AG04449 (cell line): ENCODE data around the gene SRGAP3.

Experiments used
- CTCF ChIA-PET: fragments of 350-600 bp; formaldehyde crosslinking; extraction: SDS; loops from one replicate; lab custom pipeline; 2021; ENCODE audit warnings: antibody characterized with exemption; lab: Yijun Ruan, JAX
- POLR2A ChIA-PET: fragments of 400-600, 350-600 bp; formaldehyde crosslinking; extraction: SDS; loops from one replicate; lab custom pipeline; 2020; ENCODE audit warnings: antibody characterized with exemption, inconsistent platforms; lab: Yijun Ruan, JAX
- DNase-seq: peaks from one replicate; pipeline ENCODE4 v3.0.0-alpha.2; 2010; ENCODE audit warnings: low read depth, low spot score
- H3K4me3 ChIP-seq: 2 replicates; pipeline ENCODE4 v1.5.1; 2011; ENCODE audit warnings: low read depth, mild to moderate bottlenecking, control low read depth, low read length
- TF ChIP-seq, protein P1 (sequence below): IDR thresholded peaks from one replicate; pipeline ENCODE4 v1.5.1; 2011; ENCODE audit warnings: mild to moderate bottlenecking, moderate library complexity, low read length, control low read depth, inconsistent platforms; ENCODE audit not compliant: insufficient read depth; ENCODE audit errors: missing control alignments

Gene SRGAP3

DNA sequence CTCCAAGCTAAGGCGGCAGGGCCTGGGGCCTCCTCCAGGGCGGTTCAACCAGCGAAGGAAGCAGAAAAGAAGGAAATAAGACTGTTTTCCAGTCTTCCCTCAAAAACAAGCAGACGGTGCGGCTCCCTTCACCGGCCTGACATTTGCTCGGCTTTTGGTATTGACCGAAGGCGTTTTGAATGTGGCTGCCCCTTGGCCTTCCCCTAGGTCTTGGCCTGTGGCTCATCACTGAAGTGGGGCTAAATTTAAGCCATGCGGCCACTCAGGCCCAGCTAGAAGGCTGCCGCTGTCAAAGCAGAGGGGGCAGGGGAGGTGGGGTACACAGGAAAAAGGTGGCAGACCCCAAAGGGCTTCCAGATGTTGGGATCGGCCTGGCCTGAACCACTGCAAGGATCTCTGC lies 86.2 kb downstream of the SRGAP3 start:
- no peak for DNase-seq
- no peak overlapping the region for H3K4me3 ChIP-seq
- CTCF ChIA-PET = no interaction called here
- POLR2A ChIA-PET = no interaction called here
- TF ChIP-seq, protein P1, sequence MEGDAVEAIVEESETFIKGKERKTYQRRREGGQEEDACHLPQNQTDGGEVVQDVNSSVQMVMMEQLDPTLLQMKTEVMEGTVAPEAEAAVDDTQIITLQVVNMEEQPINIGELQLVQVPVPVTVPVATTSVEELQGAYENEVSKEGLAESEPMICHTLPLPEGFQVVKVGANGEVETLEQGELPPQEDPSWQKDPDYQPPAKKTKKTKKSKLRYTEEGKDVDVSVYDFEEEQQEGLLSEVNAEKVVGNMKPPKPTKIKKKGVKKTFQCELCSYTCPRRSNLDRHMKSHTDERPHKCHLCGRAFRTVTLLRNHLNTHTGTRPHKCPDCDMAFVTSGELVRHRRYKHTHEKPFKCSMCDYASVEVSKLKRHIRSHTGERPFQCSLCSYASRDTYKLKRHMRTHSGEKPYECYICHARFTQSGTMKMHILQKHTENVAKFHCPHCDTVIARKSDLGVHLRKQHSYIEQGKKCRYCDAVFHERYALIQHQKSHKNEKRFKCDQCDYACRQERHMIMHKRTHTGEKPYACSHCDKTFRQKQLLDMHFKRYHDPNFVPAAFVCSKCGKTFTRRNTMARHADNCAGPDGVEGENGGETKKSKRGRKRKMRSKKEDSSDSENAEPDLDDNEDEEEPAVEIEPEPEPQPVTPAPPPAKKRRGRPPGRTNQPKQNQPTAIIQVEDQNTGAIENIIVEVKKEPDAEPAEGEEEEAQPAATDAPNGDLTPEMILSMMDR = no peak

DNA sequence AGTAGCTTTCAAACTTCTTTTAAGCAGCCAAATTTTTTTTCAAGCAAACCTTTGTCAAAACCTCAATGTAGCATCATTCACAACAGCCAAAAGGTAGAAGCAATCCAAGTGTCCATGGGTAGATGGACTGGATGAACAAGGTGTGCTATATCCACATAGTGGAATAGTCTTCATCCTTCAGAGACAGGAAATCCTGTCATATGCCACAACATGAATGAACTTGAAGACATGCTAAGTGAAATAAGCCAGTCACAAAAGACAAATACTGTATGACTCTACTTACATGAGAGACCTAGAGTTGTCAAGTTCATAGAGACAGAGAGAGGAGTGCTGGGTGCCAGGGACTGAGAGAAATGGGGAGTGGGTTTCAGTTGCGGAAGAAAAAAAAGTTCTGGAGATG lies 87.6 kb downstream of the SRGAP3 start:
- TF ChIP-seq, protein P1 = no peak
- CTCF ChIA-PET = no interaction called here
- POLR2A ChIA-PET = no interaction called here
- H3K4me3 ChIP-seq = no peak overlapping the region
- DNase-seq = no peak

DNA sequence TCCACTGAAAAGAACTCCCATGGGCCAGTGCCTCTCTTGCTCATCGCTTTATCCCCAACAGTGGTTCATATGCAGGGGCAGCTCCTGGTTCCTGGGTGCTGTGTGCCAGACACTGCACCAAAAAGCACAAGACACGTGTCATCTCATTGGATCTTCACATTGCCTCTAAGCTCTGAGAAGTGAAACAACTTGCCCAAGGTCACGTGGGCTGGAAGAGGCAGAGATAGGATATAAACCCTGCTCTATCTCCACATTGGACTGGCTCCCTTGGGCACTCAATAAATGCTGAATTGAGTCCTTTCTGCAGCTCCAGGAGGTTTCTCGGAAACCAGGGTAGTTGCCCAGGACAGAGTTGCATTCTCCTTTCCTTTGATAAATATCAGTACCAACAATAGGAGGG lies 88.1 kb downstream of the SRGAP3 start:
- TF ChIP-seq, protein P1 = no peak
- ChIA-PET CTCF (interaction anchor here (1.4 kb wide), 1 partner anchor 172 kb away, joined by 3 read pairs; no protein-coding TSS in a partner anchor), POLR2A (no interaction called here)
- no peak overlapping the region for H3K4me3 ChIP-seq
- no peak for DNase-seq

DNA sequence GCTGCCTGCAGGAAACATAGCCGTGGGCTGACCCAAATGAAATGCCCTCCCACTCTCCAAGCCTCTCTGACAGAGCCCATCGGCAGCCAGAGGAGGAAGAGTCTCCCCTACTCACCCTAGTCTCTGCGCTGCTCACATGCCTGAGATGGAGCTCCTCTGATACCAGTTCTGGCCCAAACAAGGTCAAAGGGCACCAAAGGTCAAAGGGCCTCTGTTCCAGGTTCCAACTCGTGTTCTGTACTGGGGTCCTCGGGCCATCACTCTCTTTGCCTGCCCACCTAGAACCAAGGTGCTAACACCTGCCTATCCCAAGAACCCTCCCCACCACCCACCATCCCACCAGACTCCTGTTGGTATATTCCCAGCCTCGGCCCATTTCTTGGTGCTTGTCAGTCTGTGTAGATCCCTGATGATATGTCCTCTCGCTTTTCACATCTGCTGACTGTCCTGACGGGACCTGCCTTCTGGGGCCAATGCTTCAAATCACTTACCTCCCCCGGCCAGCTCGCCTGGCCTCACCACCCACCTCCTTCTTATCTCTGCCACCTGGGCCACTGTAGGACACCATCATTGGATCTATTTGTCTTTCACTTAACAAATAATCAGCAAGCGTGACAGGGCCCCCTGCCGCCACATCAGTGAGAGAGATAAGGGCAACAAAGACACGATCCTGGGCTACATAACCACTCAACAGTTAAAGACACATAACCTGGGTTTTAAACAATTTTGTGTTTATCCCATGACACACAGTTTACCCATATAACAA lies 90.4 kb downstream of the SRGAP3 start:
- DNase-seq = no peak
- ChIA-PET POLR2A (no interaction called here), CTCF (no interaction called here)
- TF ChIP-seq, protein P1 = no peak
- no peak overlapping the region for H3K4me3 ChIP-seq

DNA sequence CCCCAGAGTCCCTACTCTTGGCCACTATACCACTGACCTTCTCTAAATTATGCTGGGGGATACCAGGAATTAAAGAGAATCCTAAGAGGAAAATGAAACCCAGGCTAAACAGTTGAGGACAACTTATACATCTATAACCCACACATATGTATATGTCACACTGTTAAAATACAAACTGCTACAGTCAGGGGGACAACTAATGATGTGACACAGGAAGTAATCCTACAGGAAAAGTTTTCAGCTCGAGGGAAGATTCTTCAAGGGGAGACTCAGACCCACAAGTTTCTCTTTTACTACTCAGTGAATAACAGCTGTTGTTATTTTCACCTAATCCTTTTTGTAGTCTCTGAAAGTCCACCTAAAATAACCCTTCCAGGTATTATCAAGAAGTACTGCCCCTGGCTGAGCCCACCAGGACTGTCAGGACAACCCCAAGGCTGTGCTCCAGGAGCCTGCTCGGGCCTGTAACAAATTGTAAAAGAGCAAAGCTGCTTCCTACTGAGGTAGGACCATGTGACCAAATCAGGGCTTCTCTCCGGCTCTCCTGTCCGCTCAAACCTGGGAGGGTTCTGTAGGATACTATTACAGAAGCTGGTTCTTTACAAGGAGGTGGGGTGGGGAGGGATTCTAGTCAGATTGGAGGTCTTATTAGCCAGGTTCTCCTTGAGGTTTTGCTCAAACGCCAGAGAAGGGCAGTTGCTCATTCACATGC lies 91.6 kb downstream of the SRGAP3 start:
- POLR2A ChIA-PET = no interaction called here

DNA sequence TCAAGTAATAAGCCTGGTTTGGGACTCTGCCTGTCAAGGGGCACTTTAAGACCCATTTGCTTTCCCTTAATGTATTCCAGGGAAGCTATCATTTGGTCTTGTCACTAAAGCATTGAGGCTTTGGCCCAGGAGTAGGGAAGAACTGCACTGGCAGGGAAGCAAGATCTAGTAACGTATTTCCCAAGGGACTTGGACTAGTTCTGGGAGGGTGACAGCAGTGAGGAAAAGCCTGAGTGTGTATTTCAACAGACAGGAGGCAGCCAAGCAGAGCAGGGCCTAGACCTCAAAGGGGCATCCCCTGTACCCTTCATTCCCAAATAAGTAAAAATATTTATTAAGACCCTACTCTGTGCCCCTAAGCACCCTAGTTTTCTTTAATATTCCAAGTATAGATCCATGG lies 92.8 kb downstream of the SRGAP3 start:
- ChIA-PET CTCF (no interaction called here), POLR2A (no interaction called here)
- H3K4me3 ChIP-seq = no peak overlapping the region
- no peak for DNase-seq
- TF ChIP-seq, protein P1 = no peak

More for the DNA sequence above, 91.6 kb downstream of the SRGAP3 start:
- TF ChIP-seq, protein P1 = no peak
- no peak overlapping the region for H3K4me3 ChIP-seq
- CTCF ChIA-PET = no interaction called here
- DNase-seq = no peak
